Measurements from ENCODE around the gene RETREG3. TPM values are rescaled to one million over a fixed set of nuclear protein-coding genes. Genes with fewer than 3 reads are reported as not detected.

The RETREG3 gene
- 35.4 and 38.2 TPM in 2 replicates for total RNA-seq (2014; rRNA removed; shearing (Covaris generic))
- 8.0 and 10.5 TPM in 2 replicates for polyA plus RNA-seq (2016; fragmentation: Nextera tagmentation; extraction: Ambion mirVana)
- long read RNA-seq, partial matches to known transcripts = 2 of 8 reads
- long read RNA-seq, other reads (novel, unspliced or antisense) = 3 of 8 reads

GRCh38 chr17:42609182-42609813 is at the start of gene RETREG3, which contains the start of gene TUBG1:
TSS of gene RETREG3 (minus strand) at chr17:42609374. CDS start at chr17:42609324, 50 bp downstream.
TSS of gene TUBG1 (plus strand) at chr17:42609683. CDS start at chr17:42609738, 55 bp downstream.
- Mint-ChIP-seq H3K27ac (peak within 1 kb of the TSS; percentile 89), H3K4me3 (peak within 1 kb of the TSS; percentile 97), H3K36me3 (ENCODE audit: low read depth) (peaks cover 32% of the 10 kb centered on the region), H3K9me3 (no peaks in the 10 kb centered on the region; the same call in 2 of the 3 replicates), H3K4me1 (peaks cover 6% of the 10 kb centered on the region; the same call in 2 of the 3 replicates), H3K27me3 (ENCODE audit: insufficient read depth, low read depth, poor library complexity) (peaks cover 6% of the 10 kb centered on the region)
- TF ChIP-seq REST (IDR thresholded peaks at IDR 0.05; ENCODE audit: unreplicated experiment) (no peak), POLR2AphosphoS5 (IDR thresholded peaks at IDR 0.05; ENCODE audit: low read depth) (peak; percentile 88)
- H3K9me2 ChIP-seq (ENCODE audit: insufficient read depth) = no peaks in the 10 kb centered on the region
- H2AFZ ChIP-seq = peak within 1 kb of the TSS; percentile 94
- peak within 1 kb of the TSS; percentile 86 for H3K27ac ChIP-seq (ENCODE audit: low read depth)
- peak within 1 kb of the TSS; percentile 99 for H3K4me3 ChIP-seq
- peaks cover 57% of the 10 kb centered on the region for H3K79me2 ChIP-seq (replicated peaks; ENCODE audit: insufficient read depth)
- ATAC-seq = peak; percentile 84
- peaks cover 9% of the 10 kb centered on the region; the same call in 1 of the 2 replicates for H3F3A ChIP-seq (replicated peaks; ENCODE audit: low read depth)
- DNase-seq (ENCODE audit: low spot score) = peak; percentile 99
- H4K20me1 ChIP-seq (replicated peaks; ENCODE audit: insufficient read depth) = peaks cover 42% of the 10 kb centered on the region
- H3K4me1 ChIP-seq (ENCODE audit: insufficient read depth) = peaks cover 18% of the 10 kb centered on the region
- peak within 1 kb of the TSS; percentile 100 for H3K4me2 ChIP-seq
- no peaks in the 10 kb centered on the region for H3K27me3 ChIP-seq (ENCODE audit: insufficient read depth)
- H3K36me3 ChIP-seq (ENCODE audit: insufficient read depth) = peaks cover 13% of the 10 kb centered on the region; the same call in 1 of the 2 replicates

DNA sequence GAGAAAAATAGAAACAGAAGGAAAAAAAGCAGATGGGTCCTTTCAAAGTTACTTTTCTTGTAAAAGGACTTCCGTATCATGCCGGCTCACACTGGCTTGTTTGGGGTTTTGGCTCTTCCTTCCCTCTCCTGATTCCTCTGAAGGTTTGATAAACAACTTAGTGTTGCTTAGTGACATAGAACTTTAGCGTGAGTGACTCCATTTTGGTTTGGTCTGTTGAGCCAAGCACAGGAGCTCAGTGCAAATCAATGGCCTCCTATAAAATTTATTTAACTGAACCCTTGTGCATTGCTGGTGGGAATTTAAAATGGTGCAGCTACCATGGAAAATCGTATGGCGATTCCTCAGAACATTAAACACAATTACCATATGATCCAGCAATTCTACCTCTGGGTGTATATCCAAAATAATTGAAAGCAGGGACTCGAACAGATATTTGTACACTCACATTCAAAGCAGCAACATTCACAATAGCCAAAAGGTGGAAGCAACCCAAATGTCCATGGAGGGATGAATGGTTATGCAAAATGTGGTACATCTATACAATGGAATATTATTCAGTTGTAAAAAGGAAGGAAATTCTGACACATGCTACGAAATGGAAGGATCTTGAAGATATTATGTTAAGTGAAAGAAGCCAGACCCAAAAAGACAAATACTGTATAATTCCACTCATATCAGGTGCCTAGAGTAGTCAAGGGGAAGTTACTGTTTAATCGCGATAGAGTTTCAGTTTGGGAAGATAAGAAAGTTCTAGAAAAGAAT is 48.8 kb upstream of the RETREG3 start:
- DNase-seq (ENCODE audit: low spot score) (no peak), ATAC-seq (no peak)
- no peaks in the 10 kb centered on the region; the same call in 1 of the 2 replicates for H4K20me1 ChIP-seq (replicated peaks; ENCODE audit: insufficient read depth)
- no peak overlapping the region for H3K4me3 ChIP-seq
- no peak overlapping the region for H3K4me2 ChIP-seq
- Mint-ChIP-seq H3K9me3 (peaks cover 4% of the 10 kb centered on the region; the same call in 1 of the 3 replicates), H3K4me1 (peaks cover 21% of the 10 kb centered on the region), H3K4me3 (peak overlapping the region; percentile 87; the same call in 2 of the 3 replicates), H3K27ac (no peak overlapping the region), H3K36me3 (ENCODE audit: low read depth) (peaks cover 15% of the 10 kb centered on the region; the same call in 2 of the 3 replicates), H3K27me3 (ENCODE audit: insufficient read depth, low read depth, poor library complexity) (peaks cover 12% of the 10 kb centered on the region)
- no peak overlapping the region for H3K27ac ChIP-seq (ENCODE audit: low read depth)
- 0 out of 2 replicates have a peak, but pooled peaks cover 1% of the 10 kb centered on the region for H3K27me3 ChIP-seq (ENCODE audit: insufficient read depth)
- peaks cover 9% of the 10 kb centered on the region for H3K4me1 ChIP-seq (ENCODE audit: insufficient read depth)
- H3K9me2 ChIP-seq (ENCODE audit: insufficient read depth) = no peaks in the 10 kb centered on the region
- H3K36me3 ChIP-seq (ENCODE audit: insufficient read depth) = no peaks in the 10 kb centered on the region
- no peak overlapping the region for H2AFZ ChIP-seq
- 0 out of 2 replicates have a peak, but pooled peaks cover 8% of the 10 kb centered on the region for H3F3A ChIP-seq (replicated peaks; ENCODE audit: low read depth)
- H3K79me2 ChIP-seq (replicated peaks; ENCODE audit: insufficient read depth) = no peaks in the 10 kb centered on the region
- no peak for TF ChIP-seq ZNF114 (CRISPR knock-in tag; IDR thresholded peaks at IDR 0.05)
- TF ChIP-seq REST (IDR thresholded peaks at IDR 0.05; ENCODE audit: unreplicated experiment) = no peak
- TF ChIP-seq ZNF331 (CRISPR knock-in tag; IDR thresholded peaks at IDR 0.05; ENCODE audit: low read depth) = no peak
- no peak for TF ChIP-seq CREB1 (CRISPR knock-in tag; IDR thresholded peaks at IDR 0.05; ENCODE audit: low read depth)
- TF ChIP-seq STAT1 (IDR thresholded peaks at IDR 0.05; ENCODE audit: unreplicated experiment) = no peak
- no peak for TF ChIP-seq EZH2phosphoT487 (IDR thresholded peaks at IDR 0.05; ENCODE audit: unreplicated experiment)
- no peak for TF ChIP-seq JUNB (IDR thresholded peaks at IDR 0.05; ENCODE audit: unreplicated experiment)
- no peak for TF ChIP-seq CTCF (conservative IDR thresholded peaks at IDR 0.05; ENCODE audit: low read depth in 2 of 2)
- no peak for TF ChIP-seq NANOG (IDR thresholded peaks at IDR 0.05; ENCODE audit: borderline replicate concordance)
- no peak for TF ChIP-seq EZH2 (IDR thresholded peaks at IDR 0.05; ENCODE audit: low read depth, unreplicated experiment)
